GM23338 (cell line): ENCODE results near the gene C14orf132. TPM values are rescaled to one million over a fixed set of nuclear protein-coding genes. Genes with fewer than 3 reads are reported as not detected.

Experiments used
- ATAC-seq: fragments of 200-7000 bp; cut with Tn5 transposase; 3 replicates; pipeline ENCODE4 v1.9.1; 2020
- DNase-seq: peaks from one replicate; pipeline ENCODE4 v3.0.0-alpha.2; 2015; ENCODE audit warnings: low spot score
- H2AFZ ChIP-seq: fragments of 200-600 bp; sonication (generic); 2 replicates; pipeline ENCODE4 v1.8.0; 2016; ENCODE audit warnings: antibody characterized with exemption, mild to moderate bottlenecking, moderate library complexity
- H3F3A ChIP-seq: fragments of 200-600 bp; sonication (generic); replicated peaks from 2 replicates; pipeline ENCODE4 v1.8.0; 2017; ENCODE audit warnings: antibody characterized with exemption, mixed run types, low read depth
- H3K27ac ChIP-seq: fragments of 200-600 bp; sonication (generic); 2 replicates; pipeline ENCODE4 v1.6.1; 2016; ENCODE audit warnings: low read depth
- H3K27me3 ChIP-seq: fragments of 200-600 bp; sonication (generic); 2 replicates; pipeline ENCODE4 v1.8.0; 2016; ENCODE audit warnings: mild to moderate bottlenecking, mixed run types, moderate library complexity; ENCODE audit not compliant: insufficient read depth
- H3K36me3 ChIP-seq: fragments of 200-600 bp; sonication (generic); 2 replicates; pipeline ENCODE4 v1.8.0; 2016; ENCODE audit warnings: mild to moderate bottlenecking; ENCODE audit not compliant: insufficient read depth
- H3K4me1 ChIP-seq: fragments of 200-600 bp; sonication (generic); 2 replicates; pipeline ENCODE4 v1.8.0; 2016; ENCODE audit warnings: mild to moderate bottlenecking, moderate library complexity; ENCODE audit not compliant: insufficient read depth
- H3K4me2 ChIP-seq: fragments of 200-600 bp; sonication (generic); 2 replicates; pipeline ENCODE4 v1.7.1; 2017; ENCODE audit warnings: mixed run types
- H3K4me3 ChIP-seq: fragments of 200-600 bp; sonication (generic); 2 replicates; pipeline ENCODE4 v1.6.1; 2016; ENCODE audit warnings: mixed run types
- H3K79me2 ChIP-seq: fragments of 200-600 bp; sonication (generic); replicated peaks from 2 replicates; pipeline ENCODE4 v1.8.0; 2017; ENCODE audit warnings: mild to moderate bottlenecking; ENCODE audit not compliant: insufficient read depth
- H3K9me2 ChIP-seq: fragments of 200-600 bp; sonication (generic); 2 replicates; pipeline ENCODE4 v1.8.0; 2017; ENCODE audit not compliant: insufficient read depth
- H4K20me1 ChIP-seq: fragments of 200-600 bp; sonication (generic); replicated peaks from 2 replicates; pipeline ENCODE4 v1.8.0; 2017; ENCODE audit warnings: mild to moderate bottlenecking; ENCODE audit not compliant: insufficient read depth
- H3K27ac Mint-ChIP-seq: 2 replicates; pipeline ENCODE4 v1.8.0; 2020; ENCODE audit warnings: inconsistent platforms, mild to moderate bottlenecking, moderate library complexity, mixed read lengths
- H3K27me3 Mint-ChIP-seq: 3 replicates; pipeline ENCODE4 v1.8.0; 2022; ENCODE audit warnings: low read depth, mild to moderate bottlenecking, moderate library complexity, mixed read lengths, inconsistent platforms; ENCODE audit not compliant: insufficient read depth, poor library complexity
- H3K36me3 Mint-ChIP-seq: 3 replicates; pipeline ENCODE4 v1.8.0; 2021; ENCODE audit warnings: low read depth, mild to moderate bottlenecking, inconsistent platforms, moderate library complexity, mixed read lengths
- H3K4me1 Mint-ChIP-seq: 3 replicates; pipeline ENCODE4 v1.8.0; 2020; ENCODE audit warnings: mild to moderate bottlenecking, inconsistent platforms, mixed read lengths
- H3K4me3 Mint-ChIP-seq: 3 replicates; pipeline ENCODE4 v1.8.0; 2021; ENCODE audit warnings: moderate library complexity, mild to moderate bottlenecking, inconsistent platforms, mixed read lengths
- H3K9me3 Mint-ChIP-seq: 3 replicates; pipeline ENCODE4 v1.8.0; 2020; ENCODE audit warnings: moderate library complexity, mild to moderate bottlenecking, inconsistent platforms, mixed read lengths
- CREB1 ChIP-seq: fragments of 250-450 bp; sonication (Bioruptor Pico); IDR thresholded peaks from 2 replicates; pipeline ENCODE4 v1.5.0; 2020; ENCODE audit warnings: low read depth, mild to moderate bottlenecking, moderate library complexity
- CTCF ChIP-seq, 2 experiments: fragments of 200-600 bp in 1 of 2; sonication (generic) in 1 of 2; conservative IDR thresholded peaks; 2 replicates each; pipeline versions ENCODE4 v1.5.1 to v1.6.1; 2016 to 2017; ENCODE audit warnings: antibody characterized with exemption in 2 of 2, low read depth in 2 of 2, mild to moderate bottlenecking in 2 of 2, moderate library complexity in 1 of 2
- JUNB ChIP-seq: IDR thresholded peaks from one replicate; pipeline ENCODE4 v1.6.1; 2016; ENCODE audit warnings: antibody characterized with exemption; ENCODE audit not compliant: unreplicated experiment
- NANOG ChIP-seq: IDR thresholded peaks from 2 replicates; pipeline ENCODE4 v1.6.1; 2016; ENCODE audit warnings: antibody characterized with exemption, borderline replicate concordance
- POLR2AphosphoS5 ChIP-seq: IDR thresholded peaks from 2 replicates; pipeline ENCODE4 v1.6.1; 2016; ENCODE audit warnings: antibody characterized with exemption, low read depth
- STAT1 ChIP-seq: IDR thresholded peaks from one replicate; pipeline ENCODE4 v1.6.1; 2016; ENCODE audit warnings: antibody characterized with exemption; ENCODE audit not compliant: unreplicated experiment
- ZNF331 ChIP-seq: fragments of 250-450 bp; sonication (Bioruptor Pico); IDR thresholded peaks from 2 replicates; pipeline ENCODE4 v1.5.0; 2020; ENCODE audit warnings: low read depth, mild to moderate bottlenecking, moderate library complexity
- ZNF462 ChIP-seq: fragments of 250-450 bp; sonication (Bioruptor Pico); IDR thresholded peaks from 2 replicates; pipeline ENCODE4 v1.5.0; 2020; ENCODE audit warnings: mild to moderate bottlenecking, moderate library complexity
- polyA plus RNA-seq: library from polyadenylated mRNA; unstranded; fragments of >200 nt; fragmentation: Nextera tagmentation; extraction: Ambion mirVana; gene quantifications from 2 replicates; pipeline ENCODE4 v1.2.1, GENCODE V29; 2016
- total RNA-seq: library from RNA; depleted of rRNA; stranded (reverse); fragments of >200 nt; shearing (Covaris generic); gene quantifications from 2 replicates; pipeline ENCODE4 v1.2.3, GENCODE V29; 2014
- TF ChIP-seq, protein P1 (sequence below): IDR thresholded peaks from 2 replicates; pipeline ENCODE4 v1.6.1; 2016; ENCODE audit warnings: antibody characterized with exemption

The C14orf132 gene
- total and polyA plus RNA-seq, 2 experiments from 2014 or later = 13.8 to 16.2 TPM

DNA sequence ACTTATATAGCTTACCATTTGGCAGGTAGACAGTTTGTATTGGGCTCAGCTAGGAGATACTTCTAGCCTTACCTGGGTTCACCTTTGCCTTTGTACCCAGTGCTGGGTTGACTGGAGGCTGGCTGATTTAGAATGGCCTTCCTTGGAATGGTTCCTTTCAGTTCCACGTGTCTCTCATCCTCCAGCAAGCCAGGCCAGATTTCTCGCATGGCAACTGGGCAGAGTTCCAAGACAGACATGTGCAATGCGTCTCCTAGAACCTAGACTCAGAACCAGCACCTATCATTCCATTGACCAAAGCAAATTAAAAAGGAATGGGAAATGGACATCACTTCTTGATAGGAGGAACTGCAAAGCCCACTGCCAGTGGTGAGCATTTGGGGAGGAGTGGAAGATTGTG is 86.4 kb downstream of the C14orf132 start:
- TF ChIP-seq ZNF331 (CRISPR knock-in tag) (no peak), CREB1 (no peak), NANOG (no peak), JUNB (no peak)
- TF ChIP-seq, protein P1, sequence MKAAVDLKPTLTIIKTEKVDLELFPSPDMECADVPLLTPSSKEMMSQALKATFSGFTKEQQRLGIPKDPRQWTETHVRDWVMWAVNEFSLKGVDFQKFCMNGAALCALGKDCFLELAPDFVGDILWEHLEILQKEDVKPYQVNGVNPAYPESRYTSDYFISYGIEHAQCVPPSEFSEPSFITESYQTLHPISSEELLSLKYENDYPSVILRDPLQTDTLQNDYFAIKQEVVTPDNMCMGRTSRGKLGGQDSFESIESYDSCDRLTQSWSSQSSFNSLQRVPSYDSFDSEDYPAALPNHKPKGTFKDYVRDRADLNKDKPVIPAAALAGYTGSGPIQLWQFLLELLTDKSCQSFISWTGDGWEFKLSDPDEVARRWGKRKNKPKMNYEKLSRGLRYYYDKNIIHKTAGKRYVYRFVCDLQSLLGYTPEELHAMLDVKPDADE = no peak
- H3K79me2 ChIP-seq = no peaks in the 10 kb centered on the region
- no peak for DNase-seq
- no peak overlapping the region for H3K4me3 Mint-ChIP-seq
- H4K20me1 ChIP-seq = no peaks in the 10 kb centered on the region
- no peaks in the 10 kb centered on the region for H3K36me3 Mint-ChIP-seq
- H3K4me3 ChIP-seq = no peak overlapping the region
- no peak overlapping the region for H3K4me2 ChIP-seq
- ATAC-seq = no peak
- H3K27ac Mint-ChIP-seq = no peak overlapping the region
- H3K27ac ChIP-seq = no peak overlapping the region
- peaks cover 4% of the 10 kb centered on the region for H3K27me3 Mint-ChIP-seq
- no peaks in the 10 kb centered on the region for H3K4me1 ChIP-seq
- H3K4me1 Mint-ChIP-seq = no peaks in the 10 kb centered on the region
- no peaks in the 10 kb centered on the region for H3F3A ChIP-seq
- no peaks in the 10 kb centered on the region for H3K36me3 ChIP-seq
- H3K27me3 ChIP-seq = 0 out of 2 replicates have a peak, but pooled peaks cover 2% of the 10 kb centered on the region
- no peaks in the 10 kb centered on the region for H3K9me2 ChIP-seq
- no peak overlapping the region for H2AFZ ChIP-seq
- H3K9me3 Mint-ChIP-seq = no peaks in the 10 kb centered on the region

DNA sequence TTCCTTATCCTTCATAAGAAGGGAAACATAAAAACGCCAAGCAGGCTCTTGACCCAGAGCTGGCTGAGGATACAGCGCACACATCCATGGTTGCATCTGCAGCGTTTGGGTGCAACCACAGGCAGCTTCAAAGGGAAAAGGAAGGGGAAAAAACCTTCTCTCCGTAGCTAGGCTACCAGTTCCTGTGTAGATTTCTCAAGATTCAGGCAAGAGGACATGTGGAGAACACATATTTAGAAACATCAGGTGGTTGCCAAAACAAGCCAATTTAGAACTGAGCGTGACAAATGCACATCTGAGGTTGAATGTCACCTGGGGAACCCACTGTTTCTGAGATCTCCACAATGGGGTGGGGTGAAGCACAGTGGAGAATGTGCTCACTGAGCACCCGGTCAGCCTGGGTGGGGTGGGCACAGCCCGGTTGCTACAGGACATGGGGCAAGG is 87.2 kb downstream of the C14orf132 start:
- no peak for ATAC-seq
- no peak overlapping the region for H3K27ac Mint-ChIP-seq

More for the DNA sequence above, 87.2 kb downstream of the C14orf132 start:
- H3K9me2 ChIP-seq = no peaks in the 10 kb centered on the region
- H3F3A ChIP-seq = no peaks in the 10 kb centered on the region
- TF ChIP-seq STAT1 (no peak), ZNF462 (no peak), ZNF331 (CRISPR knock-in tag) (no peak), POLR2AphosphoS5 (no peak), NANOG (no peak), CTCF (conservative IDR thresholded peaks at IDR 0.05; ENCODE audit: low read depth in 2 of 2) (no peak)
- TF ChIP-seq, protein P1 = no peak
- H3K27me3 Mint-ChIP-seq = peaks cover 4% of the 10 kb centered on the region
- H3K4me3 Mint-ChIP-seq = no peak overlapping the region
- H3K4me2 ChIP-seq = no peak overlapping the region
- H2AFZ ChIP-seq = no peak overlapping the region
- H3K4me1 Mint-ChIP-seq = no peaks in the 10 kb centered on the region
- H3K4me1 ChIP-seq = no peaks in the 10 kb centered on the region
- no peaks in the 10 kb centered on the region for H3K36me3 ChIP-seq
- H3K9me3 Mint-ChIP-seq = no peaks in the 10 kb centered on the region
- H3K27ac ChIP-seq = no peak overlapping the region
- 0 out of 2 replicates have a peak, but pooled peaks cover 4% of the 10 kb centered on the region for H3K27me3 ChIP-seq
- no peaks in the 10 kb centered on the region for H3K79me2 ChIP-seq
- DNase-seq = no peak
- no peaks in the 10 kb centered on the region for H4K20me1 ChIP-seq
- H3K4me3 ChIP-seq = no peak overlapping the region
- H3K36me3 Mint-ChIP-seq = no peaks in the 10 kb centered on the region
